NCI-H748 (cell line): ENCODE results near the gene CT47C1.
"Not testable (repeated sequence)": the region's sequence is repeated elsewhere in the genome, so short reads cannot be mapped to it uniquely, and the experiment has no call there.

Source experiments
- DNase-seq: peaks from one replicate; lab custom pipeline; 2025; ENCODE audit not compliant: unreplicated experiment; lab: John Stamatoyannopoulos, UW

The CT47C1 gene

GRCh38 chrX:119072744-119073143 is at the start of gene CT47C1:
CT47C1 (plus strand) TSS chrX:119072993; CDS start chrX:119073226, 233 bp downstream.
- DNase-seq, result no peak

GRCh38 chrX:119025900-119026299 is 46.9 kb upstream of the CT47C1 start:
- no peak for DNase-seq

GRCh38 chrX:119026344-119026743 is 46.4 kb upstream of the CT47C1 start:
- not testable (repeated sequence) for DNase-seq

GRCh38 chrX:119027960-119028732 is 44.6 kb upstream of the CT47C1 start:
- DNase-seq, result not testable (repeated sequence)

- DNase-seq, result no peak
Observed at GRCh38 chrX:119028733-119029330, 44.0 kb upstream of the CT47C1 start.

- DNase-seq, result not testable (repeated sequence)
Observed at GRCh38 chrX:119029656-119030055, 43.1 kb upstream of the CT47C1 start.

- DNase-seq, result no peak
Observed at GRCh38 chrX:119030990-119031389, 41.8 kb upstream of the CT47C1 start.

GRCh38 chrX:119036107-119037029 is 36.4 kb upstream of the CT47C1 start:
- no peak for DNase-seq

GRCh38 chrX:119040432-119040831 is 32.4 kb upstream of the CT47C1 start:
- DNase-seq, result no peak

- no peak for DNase-seq
Observed at GRCh38 chrX:119041175-119041574, 31.6 kb upstream of the CT47C1 start.

GRCh38 chrX:119042040-119042439 is 30.8 kb upstream of the CT47C1 start:
- DNase-seq, result no peak

GRCh38 chrX:119042996-119043395 is 29.8 kb upstream of the CT47C1 start:
- DNase-seq, result no peak

GRCh38 chrX:119045884-119046283 is 26.9 kb upstream of the CT47C1 start:
- no peak for DNase-seq

- no peak for DNase-seq
Observed at GRCh38 chrX:119055687-119056086, 17.1 kb upstream of the CT47C1 start.

GRCh38 chrX:119062750-119063374 is 9.9 kb upstream of the CT47C1 start:
- peak; percentile 88 for DNase-seq

GRCh38 chrX:119063428-119063827 is 9.4 kb upstream of the CT47C1 start:
- no peak for DNase-seq

GRCh38 chrX:119067023-119067739 is 5.6 kb upstream of the CT47C1 start:
- DNase-seq, result peak; percentile 64

GRCh38 chrX:119069128-119069527 is 3.7 kb upstream of the CT47C1 start:
- DNase-seq, result no peak

- no peak for DNase-seq
Observed at GRCh38 chrX:119069762-119070161, 3.0 kb upstream of the CT47C1 start.

GRCh38 chrX:119071381-119071780 is 1.4 kb upstream of the CT47C1 start:
- no peak for DNase-seq
